KG1 (cell line): ENCODE measurements around the gene RPTOR.

Source experiments
- DNase-seq: peaks from one replicate; lab custom pipeline; 2025; lab: John Stamatoyannopoulos, UW

The RPTOR gene

GRCh38 chr17:80831491-80831890, 286.9 kb downstream of the RPTOR start:
- no peak for DNase-seq

DNA sequence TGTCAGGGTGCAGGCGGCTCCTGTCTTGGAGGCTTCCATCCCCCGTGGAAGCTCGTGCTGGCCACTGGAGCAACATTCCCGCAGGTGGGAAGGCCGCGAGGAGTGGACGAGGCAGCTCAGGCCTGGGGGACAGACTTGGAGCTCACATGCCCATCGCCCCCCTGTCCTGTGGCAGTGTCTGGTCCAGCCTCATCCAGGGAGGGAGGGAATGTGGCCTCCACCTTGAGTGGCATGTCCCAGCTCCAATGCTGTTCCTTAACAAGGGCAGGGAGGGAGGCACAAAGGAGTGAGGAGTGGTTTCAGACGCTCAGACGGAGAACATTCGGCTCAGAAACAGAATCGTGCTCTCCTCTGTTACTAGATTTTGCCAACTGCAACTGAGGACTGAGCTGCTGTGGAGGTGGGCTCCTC, 287.6 kb downstream of the RPTOR start:
- DNase-seq, result no peak

DNA sequence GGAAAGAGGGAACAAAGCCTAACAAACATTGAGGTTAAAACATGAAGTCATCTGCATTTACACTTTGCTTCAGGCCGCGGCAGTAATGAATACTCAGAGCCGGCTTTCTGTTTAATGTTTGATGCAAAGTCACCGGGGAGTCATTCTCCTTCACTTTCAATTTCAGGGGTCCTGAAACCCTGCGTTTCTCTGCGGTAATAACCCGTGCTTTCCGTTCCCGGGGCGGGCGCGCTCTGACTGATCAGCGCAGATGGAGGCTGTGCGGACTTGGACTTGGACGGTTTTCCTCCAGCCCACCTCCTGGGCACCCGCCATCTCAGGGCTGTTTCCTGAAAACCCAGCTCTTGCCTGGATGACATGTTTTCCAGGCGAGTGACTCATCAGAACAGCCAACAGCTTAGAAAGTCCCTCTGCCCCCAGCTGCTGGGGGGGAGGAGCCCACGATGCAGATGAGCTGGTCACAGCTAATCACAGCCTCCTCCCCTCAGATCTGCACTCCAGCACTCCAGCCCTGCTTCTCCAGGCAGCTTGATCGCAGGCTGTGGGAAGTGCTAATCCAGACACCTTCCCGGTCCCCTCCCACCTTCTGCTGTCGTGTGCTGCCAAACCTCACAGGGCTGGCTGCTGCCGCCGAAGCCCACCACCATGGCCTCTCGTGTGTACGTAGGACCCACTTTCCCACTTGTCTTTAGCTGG, 288.4 kb downstream of the RPTOR start:
- peak; percentile 33 for DNase-seq

DNA sequence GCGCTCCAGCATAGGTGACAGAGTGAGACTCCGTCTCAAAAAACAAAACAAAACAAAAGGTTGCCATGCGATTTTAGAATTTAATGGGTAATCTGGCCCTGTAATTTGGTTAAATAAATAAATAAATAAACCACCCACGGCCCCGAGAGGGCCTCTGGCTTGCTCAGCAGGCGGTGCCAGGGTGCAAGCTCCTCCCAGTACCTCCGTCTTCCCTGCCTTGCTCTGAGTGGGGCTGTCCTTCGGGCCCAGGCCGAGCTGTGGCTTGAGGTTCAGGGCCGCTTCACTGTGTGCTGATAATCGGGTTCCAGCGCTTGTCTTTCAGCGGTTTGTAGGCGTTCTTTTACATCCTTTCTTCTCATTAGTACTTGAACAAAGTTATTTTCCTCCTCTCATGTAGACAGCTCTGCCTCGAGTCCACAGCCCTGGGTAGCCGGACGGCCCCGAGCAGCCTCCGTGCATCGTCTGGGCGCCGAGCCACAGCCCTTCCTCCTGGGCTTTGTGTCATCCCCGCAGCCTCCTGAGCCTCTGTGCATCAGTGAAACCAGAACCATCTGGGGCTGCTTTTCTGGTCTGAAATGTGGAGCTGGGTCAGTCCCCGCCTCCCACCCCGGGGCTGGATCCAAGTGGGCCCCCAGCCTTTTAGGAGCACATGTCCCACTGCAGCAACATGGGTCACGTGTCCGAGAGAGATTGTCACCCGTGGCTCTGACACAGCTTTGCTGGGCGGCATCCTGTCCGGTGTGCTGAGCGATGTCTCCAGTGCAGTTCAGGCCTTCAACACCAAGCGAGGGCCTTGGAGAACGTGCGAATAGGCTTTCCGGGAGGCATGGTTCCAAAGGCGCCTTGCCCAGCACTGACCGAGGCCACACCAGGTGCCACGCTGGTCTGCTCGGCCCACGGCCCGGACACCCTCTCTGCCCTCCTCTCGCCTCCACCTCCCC, 289.6 kb downstream of the RPTOR start:
- no peak for DNase-seq

DNA sequence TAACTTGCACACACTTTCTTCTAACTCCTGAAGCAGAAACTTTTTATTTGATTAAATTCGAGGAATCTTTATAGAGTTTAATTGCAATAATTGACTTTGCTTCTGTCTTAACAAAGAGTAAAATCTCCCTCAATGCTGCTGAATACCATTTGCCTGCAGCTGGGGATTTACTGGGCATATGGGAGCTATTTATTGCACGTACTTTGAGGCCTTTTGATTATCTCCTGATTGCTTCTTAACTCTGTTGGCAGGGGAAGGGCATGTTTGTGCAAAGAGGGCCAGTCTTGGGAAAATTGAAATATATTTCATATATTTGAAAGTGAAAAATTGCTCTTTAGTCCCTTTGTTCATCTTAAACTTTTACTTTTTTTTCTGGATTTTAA, 290.2 kb downstream of the RPTOR start:
- no peak for DNase-seq

DNA sequence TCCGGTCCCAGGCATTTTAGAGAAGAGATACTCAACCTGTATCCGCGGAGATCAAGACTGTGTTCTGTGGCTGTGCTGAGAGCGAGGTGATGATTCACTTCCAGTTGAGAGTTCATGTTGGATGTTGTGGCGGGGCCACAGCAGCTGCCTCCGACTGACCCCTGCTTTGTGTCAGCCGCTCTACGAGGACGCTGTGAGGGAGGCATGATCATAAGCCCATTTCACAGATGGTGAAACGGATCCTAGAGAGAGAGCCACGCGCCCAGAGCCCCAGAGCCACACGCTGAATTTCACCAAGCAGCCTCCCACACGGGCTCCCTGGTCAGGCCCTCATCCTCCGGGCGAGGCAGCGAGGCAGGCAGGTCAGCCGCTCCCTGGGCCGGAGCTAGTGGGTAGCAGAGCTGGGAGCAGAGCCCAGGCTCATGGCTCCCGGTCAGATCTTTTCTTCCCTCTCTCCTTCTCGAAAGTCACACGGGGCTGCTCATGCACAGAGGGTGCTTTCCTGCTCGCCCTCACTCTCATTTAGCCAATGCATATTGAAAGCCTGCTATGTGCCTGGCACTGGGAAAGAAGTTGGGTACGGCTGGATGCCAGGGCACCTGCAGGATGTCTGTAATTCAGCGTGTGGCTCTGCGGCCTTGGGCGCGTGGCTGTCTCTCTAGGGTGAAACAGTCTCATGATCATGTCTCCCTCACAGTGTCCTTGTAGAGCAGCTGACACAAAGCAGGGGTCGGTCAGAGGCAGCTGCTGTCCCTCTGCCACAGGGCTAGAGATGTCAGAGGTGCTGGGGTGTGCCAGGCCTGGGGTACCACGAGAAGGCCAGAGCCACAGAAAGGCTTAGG, 291.4 kb downstream of the RPTOR start:
- no peak for DNase-seq

DNA sequence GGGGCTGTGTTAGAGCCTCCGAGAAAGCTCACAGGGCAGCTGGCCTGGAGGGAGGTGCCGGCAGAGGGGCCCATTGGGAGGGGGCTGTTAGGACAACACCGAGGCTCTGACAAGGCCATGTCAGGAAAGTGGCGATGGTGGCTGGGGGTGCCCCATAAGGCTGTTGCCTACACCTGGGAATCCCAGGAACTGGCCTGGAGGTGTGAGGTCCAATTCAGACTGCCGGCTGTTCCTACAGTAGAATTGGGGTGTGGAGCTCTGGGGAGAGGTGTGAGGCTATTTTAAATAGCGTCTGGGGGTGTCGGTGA, 292.0 kb downstream of the RPTOR start:
- DNase-seq, result no peak

- no peak for DNase-seq
Measured at GRCh38 chr17:80836971-80837481, 292.4 kb downstream of the RPTOR start.

DNA sequence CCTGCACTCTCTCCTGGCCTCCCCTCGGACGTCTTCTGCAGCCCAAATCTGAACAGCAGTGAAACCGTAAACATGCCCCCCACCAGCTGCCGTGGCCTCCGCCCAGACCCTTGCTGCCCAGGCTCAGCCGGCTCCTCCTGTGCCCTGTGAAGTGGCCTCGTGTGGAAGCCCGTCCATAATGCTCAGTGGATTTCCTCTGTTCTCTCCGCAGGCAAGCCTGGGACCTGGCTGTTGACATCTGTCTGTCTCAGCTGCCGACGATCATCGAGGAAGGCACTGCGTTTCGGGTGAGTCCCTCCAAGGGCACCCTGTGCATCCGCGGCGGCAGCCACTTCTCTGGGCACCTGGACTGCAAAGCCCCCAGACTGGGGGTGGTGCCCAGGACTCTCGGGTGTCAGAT, 293.1 kb downstream of the RPTOR start:
- DNase-seq, result no peak

GRCh38 chr17:80838311-80839025, 293.8 kb downstream of the RPTOR start:
- DNase-seq, result no peak

- no peak for DNase-seq
Measured at GRCh38 chr17:80839026-80839345, 294.3 kb downstream of the RPTOR start.

GRCh38 chr17:80839511-80839941, 294.9 kb downstream of the RPTOR start:
- no peak for DNase-seq

GRCh38 chr17:80839970-80840369, 295.3 kb downstream of the RPTOR start:
- DNase-seq, result no peak

GRCh38 chr17:80842456-80843013, 297.9 kb downstream of the RPTOR start:
- no peak for DNase-seq

GRCh38 chr17:80843741-80844156, 299.1 kb downstream of the RPTOR start:
- no peak for DNase-seq

- DNase-seq, result no peak
Measured at GRCh38 chr17:80844418-80844990, 299.9 kb downstream of the RPTOR start.

DNA sequence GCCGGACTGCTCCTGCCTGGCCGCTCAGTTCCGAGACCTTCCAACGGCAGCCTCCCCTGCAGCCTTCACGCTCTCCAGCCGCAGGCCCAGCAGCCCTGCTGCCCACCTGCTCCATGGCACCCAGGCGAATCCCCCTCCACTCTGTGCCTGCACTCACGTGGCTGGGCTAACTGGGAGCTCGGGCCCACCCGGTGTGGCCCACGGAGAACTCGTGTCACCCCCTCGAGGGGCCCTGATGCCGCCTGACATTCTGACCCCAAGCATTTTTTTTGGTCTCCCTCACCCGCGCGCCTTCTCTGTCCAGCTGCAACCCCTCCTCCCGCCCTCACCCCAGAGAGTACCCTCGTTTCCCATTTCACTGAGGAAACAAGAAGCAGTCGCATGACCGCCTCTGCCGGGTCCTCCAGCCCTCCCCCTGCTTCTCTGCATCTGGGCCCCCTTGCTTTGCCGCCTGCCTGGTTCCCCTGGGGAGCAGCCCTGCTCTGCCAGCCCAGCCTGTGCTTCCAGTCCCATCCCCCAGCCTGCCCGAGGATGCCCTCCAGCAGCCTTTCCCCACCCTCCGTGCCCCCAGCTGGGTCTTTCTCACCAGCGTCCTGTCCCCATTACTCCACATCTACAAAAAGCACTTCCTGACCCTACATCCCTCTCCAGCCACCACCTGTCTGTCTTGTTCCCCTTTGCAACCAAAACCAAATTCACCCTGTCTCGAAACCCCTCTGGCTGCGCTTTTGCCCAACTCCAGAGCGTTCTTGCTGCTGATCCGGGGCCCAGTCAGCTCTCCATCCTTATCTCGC, 300.6 kb downstream of the RPTOR start:
- DNase-seq, result no peak

- DNase-seq, result no peak
Measured at GRCh38 chr17:80845863-80846671, 301.4 kb downstream of the RPTOR start.

DNA sequence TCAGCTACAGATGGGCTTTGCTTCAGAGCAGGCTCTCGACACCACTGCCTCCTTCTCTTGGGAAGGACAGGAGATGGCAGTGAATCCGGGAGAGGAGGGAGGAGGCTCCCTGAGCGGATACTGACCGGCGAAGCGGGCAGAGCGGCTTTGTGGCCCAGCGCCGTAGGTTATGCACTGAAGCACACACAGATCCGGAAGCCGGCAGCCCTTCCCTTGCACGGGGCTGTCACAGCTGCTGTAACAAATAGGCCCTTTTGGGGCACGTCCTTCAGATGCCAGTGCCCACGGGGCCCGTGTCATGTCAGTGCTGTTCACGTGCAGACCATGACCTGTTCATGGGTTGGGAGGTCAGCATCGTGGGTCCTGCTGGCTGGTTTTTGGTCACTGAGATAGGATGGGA, 302.3 kb downstream of the RPTOR start:
- no peak for DNase-seq
